GM19351 (cell line): ENCODE results near the gene KCNMA1.
"Not testable (repeated sequence)": the region's sequence is repeated elsewhere in the genome, so short reads cannot be mapped to it uniquely, and the experiment has no call there.

Experiments
- ATAC-seq: cut with Tn5 transposase; IDR thresholded peaks from one replicate; pipeline ENCODE4 v1.9.1; 2021; ENCODE audit warnings: mild to moderate bottlenecking, moderate library complexity; ENCODE audit not compliant: unreplicated experiment

The KCNMA1 gene

GRCh38 chr10:77588886-77589285, 48.7 kb downstream of the KCNMA1 start:
- no peak for ATAC-seq

GRCh38 chr10:77587416-77587790, 50.2 kb downstream of the KCNMA1 start:
- no peak for ATAC-seq

GRCh38 chr10:77586719-77587415, 50.7 kb downstream of the KCNMA1 start:
- ATAC-seq = no peak

- ATAC-seq = no peak
Observed at GRCh38 chr10:77584938-77585337, 52.7 kb downstream of the KCNMA1 start.

- no peak for ATAC-seq
Observed at GRCh38 chr10:77583527-77583926, 54.1 kb downstream of the KCNMA1 start.

- ATAC-seq = no peak
Observed at GRCh38 chr10:77582710-77583115, 54.9 kb downstream of the KCNMA1 start.

GRCh38 chr10:77581738-77582137, 55.9 kb downstream of the KCNMA1 start:
- ATAC-seq = no peak

- no peak for ATAC-seq
Observed at GRCh38 chr10:77580482-77580881, 57.1 kb downstream of the KCNMA1 start.

GRCh38 chr10:77578583-77579227, 58.9 kb downstream of the KCNMA1 start:
- no peak for ATAC-seq

GRCh38 chr10:77577666-77578229, 59.9 kb downstream of the KCNMA1 start:
- no peak for ATAC-seq

GRCh38 chr10:77576444-77577032, 61.1 kb downstream of the KCNMA1 start:
- no peak for ATAC-seq

GRCh38 chr10:77576007-77576367, 61.6 kb downstream of the KCNMA1 start:
- no peak for ATAC-seq

- no peak for ATAC-seq
Observed at GRCh38 chr10:77575271-77576006, 62.2 kb downstream of the KCNMA1 start.

- no peak for ATAC-seq
Observed at GRCh38 chr10:77574438-77574837, 63.2 kb downstream of the KCNMA1 start.

- ATAC-seq = not testable (repeated sequence)
Observed at GRCh38 chr10:77572520-77572919, 65.1 kb downstream of the KCNMA1 start.

GRCh38 chr10:77571490-77571889, 66.1 kb downstream of the KCNMA1 start:
- no peak for ATAC-seq

- no peak for ATAC-seq
Observed at GRCh38 chr10:77566914-77567566, 70.6 kb downstream of the KCNMA1 start.

- no peak for ATAC-seq
Observed at GRCh38 chr10:77566236-77566635, 71.4 kb downstream of the KCNMA1 start.

GRCh38 chr10:77565590-77566023, 72.0 kb downstream of the KCNMA1 start:
- no peak for ATAC-seq

GRCh38 chr10:77564731-77565589, 72.6 kb downstream of the KCNMA1 start:
- ATAC-seq = no peak
